Duodenal mucosa (tissue), 2 donors: ENCODE data around the gene PCOLCE2.

Experiments
- H3K27ac ChIP-seq: one replicate; pipeline ENCODE4 v1.7.0; 2013; ENCODE audit warnings: low read depth, low read length
- H3K27me3 ChIP-seq, 2 donors: one replicate each; pipeline ENCODE4 v1.7.0; 2013; ENCODE audit warnings: low read length in 2 of 2, control low read depth in 1 of 2; ENCODE audit not compliant: insufficient read depth in 2 of 2, control insufficient read depth in 1 of 2
- H3K36me3 ChIP-seq, 2 donors: one replicate each; pipeline ENCODE4 v1.7.0; 2013; ENCODE audit warnings: low read length in 2 of 2, control low read depth in 1 of 2; ENCODE audit not compliant: insufficient read depth in 2 of 2, control insufficient read depth in 1 of 2
- H3K4me1 ChIP-seq, 2 donors: one replicate each; pipeline ENCODE4 v1.7.0; 2013; ENCODE audit warnings: low read length in 2 of 2, control low read depth in 1 of 2; ENCODE audit not compliant: insufficient read depth in 2 of 2, control insufficient read depth in 1 of 2
- H3K4me3 ChIP-seq, 2 donors: one replicate each; pipeline ENCODE4 v1.7.0; 2013; ENCODE audit warnings: low read length in 2 of 2, low read depth in 1 of 2
- H3K9ac ChIP-seq, 2 donors: one replicate each; pipeline ENCODE4 v1.7.0; 2013; ENCODE audit warnings: low read length in 2 of 2, low read depth in 1 of 2
- H3K9me3 ChIP-seq, 2 donors: one replicate each; pipeline ENCODE4 v1.7.0; 2013; ENCODE audit warnings: low read length in 2 of 2, control low read depth in 1 of 2; ENCODE audit not compliant: control insufficient read depth in 1 of 2

Gene PCOLCE2

GRCh38 chr3:142853270-142854168 lies 35.4 kb downstream of the PCOLCE2 start:
- Histone ChIP-seq H3K27ac (no peak overlapping the region), H3K27me3 (no peaks in the 10 kb centered on the region), H3K4me3 (no peak overlapping the region), H3K9me3 (no peaks in the 10 kb centered on the region), H3K4me1 (no peaks in the 10 kb centered on the region), H3K36me3 (no peaks in the 10 kb centered on the region), H3K9ac (no peak overlapping the region)

GRCh38 chr3:142852009-142852408 lies 36.9 kb downstream of the PCOLCE2 start:
- H3K27me3 ChIP-seq, result no peaks in the 10 kb centered on the region
- no peaks in the 10 kb centered on the region for H3K9me3 ChIP-seq
- H3K4me3 ChIP-seq, result no peak overlapping the region
- H3K36me3 ChIP-seq, result no peaks in the 10 kb centered on the region
- no peak overlapping the region for H3K27ac ChIP-seq
- H3K9ac ChIP-seq, result no peak overlapping the region
- H3K4me1 ChIP-seq, result no peaks in the 10 kb centered on the region

GRCh38 chr3:142850395-142851023 lies 38.4 kb downstream of the PCOLCE2 start:
- H3K9me3 ChIP-seq, result no peaks in the 10 kb centered on the region
- H3K27me3 ChIP-seq, result no peaks in the 10 kb centered on the region
- H3K36me3 ChIP-seq, result no peaks in the 10 kb centered on the region
- no peaks in the 10 kb centered on the region for H3K4me1 ChIP-seq
- no peak overlapping the region for H3K27ac ChIP-seq
- H3K4me3 ChIP-seq, result no peak overlapping the region
- H3K9ac ChIP-seq, result no peak overlapping the region

- H3K4me3 ChIP-seq, result no peak overlapping the region
- H3K4me1 ChIP-seq, result no peaks in the 10 kb centered on the region
- H3K9ac ChIP-seq, result no peak overlapping the region
- no peak overlapping the region for H3K27ac ChIP-seq
- no peaks in the 10 kb centered on the region for H3K36me3 ChIP-seq
- no peaks in the 10 kb centered on the region for H3K27me3 ChIP-seq
- H3K9me3 ChIP-seq, result no peaks in the 10 kb centered on the region
Measured at GRCh38 chr3:142849148-142849547, 39.7 kb downstream of the PCOLCE2 start.

GRCh38 chr3:142846779-142847577 lies 41.9 kb downstream of the PCOLCE2 start:
- no peak overlapping the region for H3K4me3 ChIP-seq
- H3K4me1 ChIP-seq, result no peaks in the 10 kb centered on the region
- H3K36me3 ChIP-seq, result no peaks in the 10 kb centered on the region
- no peaks in the 10 kb centered on the region for H3K9me3 ChIP-seq
- no peak overlapping the region for H3K9ac ChIP-seq
- H3K27ac ChIP-seq, result no peak overlapping the region
- no peaks in the 10 kb centered on the region for H3K27me3 ChIP-seq

GRCh38 chr3:142844339-142844977 lies 44.4 kb downstream of the PCOLCE2 start:
- H3K27ac ChIP-seq, result no peak overlapping the region

GRCh38 chr3:142839831-142840230 lies 49.1 kb downstream of the PCOLCE2 start:
- no peak overlapping the region for H3K4me3 ChIP-seq
- no peaks in the 10 kb centered on the region for H3K36me3 ChIP-seq
- H3K9me3 ChIP-seq, result no peaks in the 10 kb centered on the region
- H3K27ac ChIP-seq, result no peak overlapping the region
- no peak overlapping the region for H3K9ac ChIP-seq
- H3K4me1 ChIP-seq, result no peaks in the 10 kb centered on the region
- H3K27me3 ChIP-seq, result peaks cover 0 to 4% of the 10 kb centered on the region in 2 donors

More at GRCh38 chr3:142844339-142844977, 44.4 kb downstream of the PCOLCE2 start:
- H3K27me3 ChIP-seq, result peaks cover 0 to 4% of the 10 kb centered on the region in 2 donors
- H3K4me3 ChIP-seq, result no peak overlapping the region
- no peaks in the 10 kb centered on the region for H3K4me1 ChIP-seq
- no peaks in the 10 kb centered on the region for H3K9me3 ChIP-seq
- no peaks in the 10 kb centered on the region for H3K36me3 ChIP-seq
- no peak overlapping the region for H3K9ac ChIP-seq

GRCh38 chr3:142837526-142837925 lies 51.4 kb downstream of the PCOLCE2 start:
- H3K9me3 ChIP-seq, result no peaks in the 10 kb centered on the region
- H3K27me3 ChIP-seq, result peaks cover 0 to 4% of the 10 kb centered on the region in 2 donors
- no peaks in the 10 kb centered on the region for H3K4me1 ChIP-seq
- no peak overlapping the region for H3K4me3 ChIP-seq
- H3K9ac ChIP-seq, result no peak overlapping the region
- H3K36me3 ChIP-seq, result no peaks in the 10 kb centered on the region
- H3K27ac ChIP-seq, result no peak overlapping the region

GRCh38 chr3:142828703-142829305 lies 60.1 kb downstream of the PCOLCE2 start:
- Histone ChIP-seq H3K27ac (no peak overlapping the region), H3K4me1 (no peaks in the 10 kb centered on the region), H3K36me3 (no peaks in the 10 kb centered on the region), H3K4me3 (no peak overlapping the region), H3K27me3 (no peaks in the 10 kb centered on the region), H3K9me3 (no peaks in the 10 kb centered on the region), H3K9ac (no peak overlapping the region)
